HG02642 (cell line): ENCODE measurements around the gene PLAGL1.

Source experiments
- ATAC-seq: cut with Tn5 transposase; IDR thresholded peaks from one replicate; pipeline ENCODE4 v1.9.1; 2021; ENCODE audit warnings: mild to moderate bottlenecking; ENCODE audit not compliant: unreplicated experiment, poor library complexity

PLAGL1 gene

DNA sequence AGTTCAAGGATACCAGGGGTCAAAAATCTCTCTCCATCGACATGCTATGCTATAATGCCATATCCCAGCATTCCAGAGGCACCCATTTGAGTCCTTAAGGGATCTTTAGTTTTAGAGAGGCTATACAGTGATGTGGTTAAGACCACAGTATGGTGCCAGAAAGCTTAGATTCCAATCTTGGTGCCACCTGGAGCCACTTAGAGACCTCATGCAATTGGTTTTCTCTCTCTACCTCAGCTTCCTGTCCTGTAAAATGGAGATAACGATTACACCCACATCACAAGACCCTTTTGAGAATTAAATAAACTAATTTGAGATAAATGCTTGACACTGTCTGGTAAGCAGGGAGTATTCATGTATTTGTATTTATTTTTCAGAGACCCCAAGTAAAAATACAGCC lies 39.0 kb downstream of the PLAGL1 start:
- no peak for ATAC-seq

DNA sequence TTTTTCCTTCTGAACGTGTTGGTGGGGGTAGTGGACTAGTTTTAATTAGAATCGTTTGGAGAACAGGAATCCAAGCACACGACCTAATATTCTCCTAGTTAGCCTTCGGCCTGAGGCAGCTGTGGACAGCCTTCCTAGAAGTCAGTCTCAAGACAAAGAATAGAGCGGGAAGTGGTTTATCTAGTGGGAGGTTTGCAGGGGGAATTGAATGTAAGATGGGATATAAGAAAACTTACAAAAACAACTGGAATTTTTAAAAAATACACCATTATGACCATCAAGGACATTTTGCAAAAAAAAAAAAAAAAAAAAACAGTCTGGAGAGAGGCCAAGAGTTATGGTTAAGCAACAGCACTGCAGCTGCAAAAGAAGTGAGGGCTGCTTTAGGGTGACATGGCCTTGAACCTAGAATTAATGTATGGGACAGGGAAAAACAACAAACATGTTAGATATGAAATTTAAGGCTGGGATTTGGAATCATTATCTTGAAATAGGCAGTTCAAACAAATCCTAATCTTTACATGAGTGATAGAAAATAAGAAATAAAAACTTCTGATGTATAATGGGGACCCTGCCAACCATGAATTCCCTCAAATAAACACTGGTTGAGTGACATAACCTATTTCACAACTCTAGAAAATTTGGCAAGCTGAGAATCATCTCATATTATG lies 40.2 kb downstream of the PLAGL1 start:
- no peak for ATAC-seq

GRCh38 chr6:143966312-143966711 lies 41.7 kb downstream of the PLAGL1 start:
- no peak for ATAC-seq

- ATAC-seq: no peak
Measured at GRCh38 chr6:143965503-143966171, 42.4 kb downstream of the PLAGL1 start.

GRCh38 chr6:143964674-143965081 lies 43.4 kb downstream of the PLAGL1 start:
- no peak for ATAC-seq

DNA sequence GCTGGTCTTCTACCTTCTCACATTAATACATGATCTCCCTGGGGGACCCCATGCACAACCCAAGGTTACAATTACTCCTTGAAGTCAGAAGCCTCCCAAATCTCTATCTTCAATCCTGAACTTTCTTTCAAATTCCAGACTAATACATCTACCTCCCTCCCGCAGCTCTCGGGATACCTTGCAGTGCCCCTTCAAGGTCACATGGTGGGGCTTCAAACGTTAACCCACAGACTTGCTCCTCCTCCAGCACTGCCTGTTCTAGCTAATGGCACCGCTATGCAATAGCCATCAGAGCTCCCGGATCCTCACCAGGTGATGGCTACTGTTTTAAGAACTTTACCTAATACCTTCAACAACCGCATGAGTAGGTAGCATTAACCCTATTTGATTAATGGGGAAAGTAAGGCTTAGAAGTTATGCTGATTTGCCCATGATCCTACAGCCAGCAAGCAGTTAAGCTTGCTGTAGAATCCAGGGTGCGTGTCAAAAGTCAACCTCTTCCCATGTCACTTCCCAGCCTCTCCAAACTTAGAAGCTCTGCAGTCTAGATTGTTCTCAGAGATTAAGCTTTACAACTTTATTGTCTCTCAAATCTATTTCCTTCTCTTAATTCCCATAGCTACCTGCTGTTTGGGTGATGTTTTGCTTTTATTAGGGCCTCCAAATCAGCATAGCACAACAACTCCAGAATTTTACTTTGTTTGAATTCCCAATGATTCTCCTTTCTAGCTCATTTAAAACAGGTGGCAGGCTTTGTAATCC lies 44.7 kb downstream of the PLAGL1 start:
- no peak for ATAC-seq

GRCh38 chr6:143961886-143962878 lies 45.9 kb downstream of the PLAGL1 start:
- ATAC-seq: no peak

- ATAC-seq: no peak
Measured at GRCh38 chr6:143961066-143961465, 47.0 kb downstream of the PLAGL1 start.

DNA sequence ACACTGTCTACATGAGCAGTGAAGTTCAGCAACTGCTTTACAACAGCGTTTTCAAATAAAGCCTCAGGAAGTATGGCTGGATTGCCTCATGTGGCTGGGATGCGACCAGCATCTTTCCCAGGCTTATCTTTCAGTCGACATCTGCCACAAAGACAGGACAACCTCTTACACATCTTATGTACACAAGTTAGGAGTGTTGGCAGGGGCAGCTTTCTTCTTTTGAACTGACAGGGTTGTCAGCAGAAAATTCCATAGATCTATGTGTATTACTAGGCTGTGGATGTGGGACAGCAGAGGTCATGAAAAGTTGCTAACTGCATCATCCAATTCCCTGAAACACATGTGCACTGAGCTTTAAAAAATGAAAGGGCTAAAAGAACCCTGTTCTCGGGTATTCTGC lies 48.1 kb downstream of the PLAGL1 start:
- ATAC-seq: no peak

DNA sequence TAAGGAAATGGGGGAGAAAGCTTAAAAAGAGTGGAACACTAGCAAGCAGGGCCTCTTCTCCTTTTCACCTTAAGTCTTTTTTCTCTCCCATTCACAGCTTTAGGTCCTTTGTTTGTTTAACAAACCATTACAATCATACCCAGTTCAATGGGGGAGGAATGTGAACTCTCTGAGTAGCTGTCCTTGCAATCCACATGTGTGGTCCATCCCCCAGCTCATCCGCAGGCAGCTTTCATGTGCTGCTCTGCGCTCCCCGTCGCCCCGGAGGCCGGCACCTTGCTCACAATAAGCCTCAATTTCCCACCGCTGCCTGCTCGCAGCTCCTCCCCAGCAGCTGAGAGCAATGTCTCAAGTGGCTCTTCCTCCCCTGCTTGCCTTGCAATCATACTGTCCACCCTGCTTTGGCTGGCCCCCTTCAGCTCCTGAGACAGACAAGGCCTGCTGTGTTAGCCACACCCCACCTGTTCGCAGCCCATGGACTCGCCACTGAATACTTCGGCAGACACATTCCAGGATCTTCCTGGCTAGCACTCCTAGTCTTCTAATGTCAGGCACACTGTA lies 49.1 kb downstream of the PLAGL1 start:
- no peak for ATAC-seq

DNA sequence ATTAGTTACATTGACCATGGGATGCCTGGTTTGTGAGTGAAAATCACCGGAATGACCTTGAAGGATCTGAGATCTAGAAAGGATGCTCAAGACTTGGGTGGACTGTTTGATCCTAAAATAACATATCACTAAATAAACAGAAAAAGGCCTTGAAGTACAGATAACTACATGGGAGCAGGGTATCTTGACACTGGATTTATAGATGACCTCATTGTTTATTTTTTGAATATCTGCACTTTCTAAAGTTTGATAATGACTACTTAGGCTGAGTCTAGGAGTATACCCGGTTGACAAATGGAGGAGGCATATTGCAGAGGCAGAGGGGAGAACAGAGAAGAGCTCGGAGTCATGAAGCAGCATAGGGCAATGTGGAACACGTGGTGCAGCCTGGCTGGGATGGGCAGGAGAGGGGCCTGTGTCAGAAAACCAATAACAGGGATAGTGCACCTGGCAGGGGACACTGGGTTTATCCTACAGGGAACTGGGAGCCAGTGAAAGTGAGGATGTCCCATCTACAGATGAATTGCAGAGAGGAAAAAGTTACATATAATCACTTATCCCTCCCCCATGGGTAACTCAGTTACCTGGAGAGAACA lies 50.3 kb downstream of the PLAGL1 start:
- no peak for ATAC-seq

- ATAC-seq: no peak
Measured at GRCh38 chr6:143955971-143956370, 52.1 kb downstream of the PLAGL1 start.

GRCh38 chr6:143953922-143954321 lies 54.1 kb downstream of the PLAGL1 start:
- ATAC-seq: no peak

DNA sequence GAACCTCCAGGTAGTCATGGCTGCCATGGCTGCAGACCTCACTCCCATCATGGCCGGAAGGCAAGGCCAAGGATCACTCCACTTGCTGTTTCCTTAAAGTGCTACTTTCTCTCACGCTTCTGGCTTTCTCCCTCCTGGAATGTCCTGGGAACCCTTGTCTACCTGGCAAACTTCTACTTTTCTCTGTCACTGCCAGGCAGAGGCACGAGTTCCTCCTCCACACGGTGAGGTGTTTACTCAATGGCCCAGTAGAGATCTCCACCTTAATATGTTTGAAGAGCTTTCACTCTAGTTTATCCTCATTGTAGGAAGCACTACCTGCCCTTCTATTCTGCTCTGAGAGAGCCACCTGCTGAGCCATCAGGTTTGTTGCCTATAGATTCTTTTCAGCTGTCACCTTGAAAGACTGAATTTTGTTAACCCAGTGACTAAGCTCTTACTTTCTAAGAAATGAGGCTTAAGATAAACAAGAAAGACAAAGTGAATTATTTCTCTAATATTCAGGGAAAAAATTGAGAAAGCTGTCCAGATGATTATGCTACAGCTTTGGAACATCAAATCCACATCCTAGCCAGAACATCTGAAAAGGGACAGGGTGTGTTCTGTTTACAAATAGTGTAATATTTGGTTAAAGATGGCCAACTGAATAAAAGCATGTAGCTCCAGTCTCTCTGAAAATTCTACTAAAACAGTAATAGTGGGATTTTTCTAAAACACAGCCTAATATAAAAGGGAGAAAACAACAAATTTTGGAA lies 54.9 kb downstream of the PLAGL1 start:
- no peak for ATAC-seq

GRCh38 chr6:143952060-143952778 lies 55.8 kb downstream of the PLAGL1 start:
- no peak for ATAC-seq

DNA sequence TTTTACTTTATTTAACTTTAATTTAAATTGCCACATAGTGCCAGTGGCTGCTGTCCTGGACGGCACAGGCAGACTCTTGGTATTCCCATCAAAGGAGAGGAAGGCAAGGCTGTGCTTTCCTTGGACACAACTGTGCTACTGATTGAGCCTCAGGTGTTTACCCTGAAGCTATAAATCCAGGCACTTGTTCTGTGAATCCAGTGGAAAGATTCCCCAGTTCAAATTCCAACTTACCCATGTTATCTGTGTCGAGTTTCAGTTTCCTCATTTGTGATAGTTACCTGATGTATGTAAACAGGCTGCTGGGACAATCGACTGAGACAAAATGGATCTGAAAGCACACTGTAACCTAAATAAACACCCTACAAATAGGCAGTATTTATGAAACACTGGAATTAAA lies 57.2 kb downstream of the PLAGL1 start:
- ATAC-seq: no peak

DNA sequence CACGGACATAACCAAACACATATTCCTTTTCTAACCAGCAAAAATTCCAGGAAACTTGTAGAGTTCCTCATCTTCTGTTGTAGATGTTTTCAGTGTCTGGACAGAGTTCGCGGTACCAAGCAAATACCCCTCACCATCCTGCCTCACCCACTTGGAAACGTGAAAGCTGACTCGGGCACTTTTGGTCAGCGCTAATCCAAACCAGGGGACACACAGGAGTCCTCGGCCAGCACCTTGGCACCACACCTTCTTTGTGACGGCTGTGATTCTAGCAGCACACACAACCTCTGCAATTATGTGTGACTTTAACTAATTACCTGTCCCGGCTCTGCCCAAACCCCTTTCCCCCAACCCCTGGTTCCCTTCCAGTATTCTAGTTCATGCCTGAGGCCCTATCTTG lies 58.1 kb downstream of the PLAGL1 start:
- ATAC-seq: no peak

- no peak for ATAC-seq
Measured at GRCh38 chr6:143949535-143949934, 58.5 kb downstream of the PLAGL1 start.
